ENCODE results near the gene OTOF.
A peak's percentile ranks its signal among the peaks of the same experiment; 100 is the strongest.
"Not testable (repeated sequence)": the region's sequence is repeated elsewhere in the genome, so short reads cannot be mapped to it uniquely, and the experiment has no call there.

Gene OTOF

GRCh38 chr2:26469092-26469710 lies 8.7 kb downstream of the OTOF start:
- FAIRE-seq (peak; percentile 89), DNase-seq (ENCODE audit: extremely low spot score, insufficient read length, low read depth) (peak; percentile 53)

GRCh38 chr2:26468544-26468943 lies 9.4 kb downstream of the OTOF start:
- not testable (repeated sequence) for FAIRE-seq; DNase-seq (ENCODE audit: extremely low spot score, insufficient read length, low read depth)

- DNase-seq (ENCODE audit: extremely low spot score, insufficient read length, low read depth) (no peak), FAIRE-seq (no peak)
Measured at GRCh38 chr2:26466662-26467310, 11.1 kb downstream of the OTOF start.

GRCh38 chr2:26465981-26466471 lies 11.9 kb downstream of the OTOF start:
- FAIRE-seq (no peak), DNase-seq (ENCODE audit: extremely low spot score, insufficient read length, low read depth) (no peak)

- no peak for DNase-seq (ENCODE audit: extremely low spot score, insufficient read length, low read depth)
- FAIRE-seq: no peak
Measured at GRCh38 chr2:26465266-26465925, 12.5 kb downstream of the OTOF start.

- FAIRE-seq (no peak), DNase-seq (ENCODE audit: extremely low spot score, insufficient read length, low read depth) (no peak)
Measured at GRCh38 chr2:26464390-26465265, 13.3 kb downstream of the OTOF start.

GRCh38 chr2:26463244-26464192 lies 14.4 kb downstream of the OTOF start:
- FAIRE-seq: no peak
- DNase-seq (ENCODE audit: extremely low spot score, insufficient read length, low read depth): no peak

GRCh38 chr2:26462511-26463243 lies 15.2 kb downstream of the OTOF start:
- no peak for DNase-seq (ENCODE audit: extremely low spot score, insufficient read length, low read depth)

GRCh38 chr2:26462100-26462499 lies 15.8 kb downstream of the OTOF start:
- DNase-seq (ENCODE audit: extremely low spot score, insufficient read length, low read depth): no peak
- no peak for FAIRE-seq

More at GRCh38 chr2:26462511-26463243, 15.2 kb downstream of the OTOF start:
- no peak for FAIRE-seq

- no peak for FAIRE-seq
- no peak for DNase-seq (ENCODE audit: extremely low spot score, insufficient read length, low read depth)
Measured at GRCh38 chr2:26461601-26462023, 16.3 kb downstream of the OTOF start.

- DNase-seq (ENCODE audit: extremely low spot score, insufficient read length, low read depth): no peak
- no peak for FAIRE-seq
Measured at GRCh38 chr2:26460613-26461031, 17.3 kb downstream of the OTOF start.

- no peak for DNase-seq (ENCODE audit: extremely low spot score, insufficient read length, low read depth)
- FAIRE-seq: no peak
Measured at GRCh38 chr2:26459991-26460612, 17.8 kb downstream of the OTOF start.

- no peak for FAIRE-seq
- DNase-seq (ENCODE audit: extremely low spot score, insufficient read length, low read depth): no peak
Measured at GRCh38 chr2:26458365-26459042, 19.4 kb downstream of the OTOF start.

- DNase-seq (ENCODE audit: extremely low spot score, insufficient read length, low read depth): no peak
- FAIRE-seq: no peak
Measured at GRCh38 chr2:26457695-26458364, 20.1 kb downstream of the OTOF start.

GRCh38 chr2:26457251-26457666 lies 20.7 kb downstream of the OTOF start:
- FAIRE-seq (no peak), DNase-seq (ENCODE audit: extremely low spot score, insufficient read length, low read depth) (no peak)

- DNase-seq (ENCODE audit: extremely low spot score, insufficient read length, low read depth): no peak
- FAIRE-seq: no peak
Measured at GRCh38 chr2:26456440-26457250, 21.3 kb downstream of the OTOF start.
